ENCODE results near the gene ANKRD16. TPM values are rescaled to one million over a fixed set of nuclear protein-coding genes. Genes with fewer than 3 reads are reported as not detected.

Gene ANKRD16
- polyA plus RNA-seq, 1 donor from 2014 or later: 14.2 TPM

DNA sequence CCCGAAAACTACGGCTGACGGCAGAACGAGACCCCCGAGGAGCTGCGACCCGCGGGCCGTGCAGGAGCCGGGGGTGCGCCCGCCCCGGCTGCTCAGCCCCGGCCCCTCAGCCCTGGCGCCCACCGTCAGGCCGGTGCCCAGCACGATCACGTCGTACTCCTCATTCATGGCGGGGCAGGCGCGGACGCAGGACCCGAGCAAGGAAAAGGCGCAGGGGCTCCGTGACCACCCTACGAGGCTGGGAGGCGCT, 76.7 kb downstream of the ANKRD16 start (continued):
- no peak for TF ChIP-seq MXI1 (conservative IDR thresholded peaks at IDR 0.05; ENCODE audit: poor library complexity, severe bottlenecking)

DNA sequence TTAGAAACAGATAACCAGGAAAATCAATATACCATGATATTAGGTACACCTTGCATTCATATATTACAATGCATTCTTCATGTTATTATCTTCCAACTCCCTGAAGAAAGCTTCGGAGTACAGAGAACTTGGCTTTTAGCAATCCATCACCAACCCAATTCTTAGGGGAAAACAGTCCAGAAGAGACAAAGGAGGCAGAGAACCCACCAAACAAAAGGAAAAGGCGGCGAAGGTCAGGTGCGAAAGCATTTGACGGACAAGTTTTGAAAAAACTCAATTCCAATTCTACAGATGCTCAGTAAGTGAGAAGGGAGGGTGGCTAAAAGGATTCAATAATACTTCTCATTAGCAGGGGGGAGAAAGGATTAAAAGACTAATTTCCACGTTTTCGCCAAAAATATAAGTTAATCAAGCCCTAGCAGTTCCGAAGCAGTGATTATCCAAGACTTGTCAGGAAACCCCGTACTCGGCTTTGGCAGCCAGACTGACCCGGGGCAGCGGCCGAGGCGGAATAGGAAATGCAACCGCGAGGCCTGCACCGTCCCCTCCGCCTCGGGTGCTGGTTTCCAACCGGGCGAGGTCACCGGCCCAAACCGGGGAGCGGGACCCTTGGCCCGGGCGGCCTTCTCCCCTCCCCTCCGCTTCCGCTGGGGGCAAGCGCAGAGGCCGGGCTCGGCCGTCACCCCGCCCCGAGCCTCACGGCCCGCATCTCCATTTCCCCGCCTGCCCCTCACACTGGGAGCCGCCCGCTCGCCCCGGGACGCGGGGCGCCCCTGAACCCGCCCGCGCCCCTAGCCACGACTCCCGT, 77.2 kb downstream of the ANKRD16 start:
- H4K20me1 ChIP-seq (ENCODE audit: insufficient read depth): no peaks in the 10 kb centered on the region
- H3K9ac ChIP-seq (ENCODE audit: low read length): peak overlapping the region; percentile 98

More for the DNA sequence above, 77.2 kb downstream of the ANKRD16 start:
- Histone ChIP-seq H3K4me2 (ENCODE audit: low read length) (peak overlapping the region; percentile 87), H3F3A (ENCODE audit: insufficient read depth, low read length, poor library complexity, severe bottlenecking) (peaks cover 8% of the 10 kb centered on the region), H3K36me3 (ENCODE audit: insufficient read depth, low read length) (no peaks in the 10 kb centered on the region), H3K27ac (ENCODE audit: low read length) (peak overlapping the region; percentile 96), H3K27me3 (ENCODE audit: insufficient read depth, low read depth, low read length) (no peaks in the 10 kb centered on the region), H2AFZ (ENCODE audit: low read depth, low read length) (peak overlapping the region; percentile 43), H3K9me3 (ENCODE audit: low read length) (no peaks in the 10 kb centered on the region), H3K79me2 (replicated peaks; ENCODE audit: insufficient read depth, low read length) (peaks cover 52% of the 10 kb centered on the region), H3K4me3 (ENCODE audit: low read length) (peak overlapping the region; percentile 97), H3K9me2 (ENCODE audit: insufficient read depth, low read length) (no peaks in the 10 kb centered on the region)
- peak; percentile 46 for TF ChIP-seq TAF1 (IDR thresholded peaks at IDR 0.05; ENCODE audit: low read depth)
- TF ChIP-seq SMC3 (conservative IDR thresholded peaks at IDR 0.05; ENCODE audit: poor library complexity): no peak

Other genes starting within 250 kb of the ANKRD16 start
- 4.7 and 5.6 TPM in 2 replicates for gene ASB13, start 223.3 kb downstream of the ANKRD16 start, polyA plus RNA-seq
- 26.1 and 28.6 TPM in 2 replicates for gene TASOR2, start 205.1 kb downstream of the ANKRD16 start, polyA plus RNA-seq
- gene GDI2, start 76.5 kb downstream of the ANKRD16 start, polyA plus RNA-seq: 318 and 352 TPM in 2 replicates
- gene FBH1, start 350 bp upstream of the ANKRD16 start, polyA plus RNA-seq: 41.1 and 48.1 TPM in 2 replicates
- not detected in 2 replicates for gene IL15RA, start 87.7 kb upstream of the ANKRD16 start, polyA plus RNA-seq
- not detected in 2 replicates for gene IL2RA, start 172.5 kb upstream of the ANKRD16 start, polyA plus RNA-seq
- 109 and 114 TPM in 2 replicates for gene RBM17, start 199.1 kb upstream of the ANKRD16 start, polyA plus RNA-seq